Measurements from ENCODE around the gene PAH. TPM values are rescaled to one million over a fixed set of nuclear protein-coding genes. Genes with fewer than 3 reads are reported as not detected.
A peak's percentile ranks its signal among the peaks of the same experiment; 100 is the strongest.

Gene PAH
- total RNA-seq, 1 experiment from 2014 or later, result 5.7 TPM

DNA sequence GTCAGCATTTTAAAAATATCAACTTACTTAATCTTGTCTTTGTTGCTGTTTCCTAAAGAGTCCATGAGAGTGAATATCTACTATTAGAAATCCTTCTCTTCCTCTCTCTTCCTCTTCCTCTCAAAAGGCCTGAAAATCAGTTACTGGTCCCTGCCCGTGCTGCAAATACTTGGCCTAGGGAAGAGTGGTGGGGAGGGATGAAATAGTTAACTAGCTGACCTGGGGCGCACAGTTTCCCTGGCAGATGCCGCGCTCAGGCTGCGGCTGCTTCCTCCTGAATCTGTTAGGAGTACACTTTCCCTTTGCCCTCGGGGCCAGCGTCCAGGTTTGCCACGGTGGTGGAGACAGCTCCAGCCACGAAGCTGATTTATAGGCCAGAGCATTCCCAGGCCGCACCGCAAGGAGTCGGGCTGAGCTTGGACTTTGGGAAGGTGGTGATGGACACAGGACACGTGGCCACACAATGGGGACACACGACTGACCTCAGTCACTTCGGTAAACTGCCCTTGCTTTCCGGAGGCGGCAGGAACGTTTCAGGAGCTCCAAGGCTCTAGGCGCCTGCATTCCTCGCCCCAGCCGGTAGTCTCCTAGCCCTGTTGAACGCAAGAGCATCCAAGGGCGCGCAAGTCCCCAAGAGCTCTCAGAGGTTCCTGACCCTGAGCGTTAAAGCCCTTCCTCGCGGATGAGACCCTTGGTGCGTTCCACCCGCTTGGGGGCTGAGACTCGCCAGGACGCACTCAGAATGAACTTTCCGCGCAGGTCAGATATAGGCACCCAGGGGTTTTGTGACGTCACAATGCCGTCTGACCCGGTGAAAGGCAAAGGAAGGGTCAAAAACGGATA is 33.3 kb upstream of the PAH start (continued):
- TF ChIP-seq, protein P1, sequence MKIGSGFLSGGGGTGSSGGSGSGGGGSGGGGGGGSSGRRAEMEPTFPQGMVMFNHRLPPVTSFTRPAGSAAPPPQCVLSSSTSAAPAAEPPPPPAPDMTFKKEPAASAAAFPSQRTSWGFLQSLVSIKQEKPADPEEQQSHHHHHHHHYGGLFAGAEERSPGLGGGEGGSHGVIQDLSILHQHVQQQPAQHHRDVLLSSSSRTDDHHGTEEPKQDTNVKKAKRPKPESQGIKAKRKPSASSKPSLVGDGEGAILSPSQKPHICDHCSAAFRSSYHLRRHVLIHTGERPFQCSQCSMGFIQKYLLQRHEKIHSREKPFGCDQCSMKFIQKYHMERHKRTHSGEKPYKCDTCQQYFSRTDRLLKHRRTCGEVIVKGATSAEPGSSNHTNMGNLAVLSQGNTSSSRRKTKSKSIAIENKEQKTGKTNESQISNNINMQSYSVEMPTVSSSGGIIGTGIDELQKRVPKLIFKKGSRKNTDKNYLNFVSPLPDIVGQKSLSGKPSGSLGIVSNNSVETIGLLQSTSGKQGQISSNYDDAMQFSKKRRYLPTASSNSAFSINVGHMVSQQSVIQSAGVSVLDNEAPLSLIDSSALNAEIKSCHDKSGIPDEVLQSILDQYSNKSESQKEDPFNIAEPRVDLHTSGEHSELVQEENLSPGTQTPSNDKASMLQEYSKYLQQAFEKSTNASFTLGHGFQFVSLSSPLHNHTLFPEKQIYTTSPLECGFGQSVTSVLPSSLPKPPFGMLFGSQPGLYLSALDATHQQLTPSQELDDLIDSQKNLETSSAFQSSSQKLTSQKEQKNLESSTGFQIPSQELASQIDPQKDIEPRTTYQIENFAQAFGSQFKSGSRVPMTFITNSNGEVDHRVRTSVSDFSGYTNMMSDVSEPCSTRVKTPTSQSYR (CRISPR knock-in tag; IDR thresholded peaks at IDR 0.05), result no peak
- no peak for TF ChIP-seq ZNF671 (CRISPR knock-in tag; IDR thresholded peaks at IDR 0.05)
- no peak for TF ChIP-seq OVOL2 (CRISPR knock-in tag; IDR thresholded peaks at IDR 0.05; ENCODE audit: borderline replicate concordance)
- TF ChIP-seq NFE2L1 (CRISPR knock-in tag; IDR thresholded peaks at IDR 0.05), result no peak
- TF ChIP-seq NR1H2 (CRISPR knock-in tag; IDR thresholded peaks at IDR 0.05), result no peak
- no peak for TF ChIP-seq EMX1 (CRISPR knock-in tag; IDR thresholded peaks at IDR 0.05)
- 0 out of 2 replicates have a peak, but pooled peaks have one; percentile 18 for TF ChIP-seq ZBTB21 (CRISPR knock-in tag; IDR thresholded peaks at IDR 0.05; ENCODE audit: borderline replicate concordance)
- TF ChIP-seq, protein P2, sequence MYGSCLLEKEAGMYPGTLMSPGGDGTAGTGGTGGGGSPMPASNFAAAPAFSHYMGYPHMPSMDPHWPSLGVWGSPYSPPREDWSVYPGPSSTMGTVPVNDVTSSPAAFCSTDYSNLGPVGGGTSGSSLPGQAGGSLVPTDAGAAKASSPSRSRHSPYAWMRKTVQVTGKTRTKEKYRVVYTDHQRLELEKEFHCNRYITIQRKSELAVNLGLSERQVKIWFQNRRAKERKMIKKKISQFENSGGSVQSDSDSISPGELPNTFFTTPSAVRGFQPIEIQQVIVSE (CRISPR knock-in tag; IDR thresholded peaks at IDR 0.05; ENCODE audit: borderline replicate concordance), result no peak
- 0 out of 2 replicates have a peak, but pooled peaks have one; percentile 24 for TF ChIP-seq GABPB1 (CRISPR knock-in tag; IDR thresholded peaks at IDR 0.05)
- TF ChIP-seq, protein P3, sequence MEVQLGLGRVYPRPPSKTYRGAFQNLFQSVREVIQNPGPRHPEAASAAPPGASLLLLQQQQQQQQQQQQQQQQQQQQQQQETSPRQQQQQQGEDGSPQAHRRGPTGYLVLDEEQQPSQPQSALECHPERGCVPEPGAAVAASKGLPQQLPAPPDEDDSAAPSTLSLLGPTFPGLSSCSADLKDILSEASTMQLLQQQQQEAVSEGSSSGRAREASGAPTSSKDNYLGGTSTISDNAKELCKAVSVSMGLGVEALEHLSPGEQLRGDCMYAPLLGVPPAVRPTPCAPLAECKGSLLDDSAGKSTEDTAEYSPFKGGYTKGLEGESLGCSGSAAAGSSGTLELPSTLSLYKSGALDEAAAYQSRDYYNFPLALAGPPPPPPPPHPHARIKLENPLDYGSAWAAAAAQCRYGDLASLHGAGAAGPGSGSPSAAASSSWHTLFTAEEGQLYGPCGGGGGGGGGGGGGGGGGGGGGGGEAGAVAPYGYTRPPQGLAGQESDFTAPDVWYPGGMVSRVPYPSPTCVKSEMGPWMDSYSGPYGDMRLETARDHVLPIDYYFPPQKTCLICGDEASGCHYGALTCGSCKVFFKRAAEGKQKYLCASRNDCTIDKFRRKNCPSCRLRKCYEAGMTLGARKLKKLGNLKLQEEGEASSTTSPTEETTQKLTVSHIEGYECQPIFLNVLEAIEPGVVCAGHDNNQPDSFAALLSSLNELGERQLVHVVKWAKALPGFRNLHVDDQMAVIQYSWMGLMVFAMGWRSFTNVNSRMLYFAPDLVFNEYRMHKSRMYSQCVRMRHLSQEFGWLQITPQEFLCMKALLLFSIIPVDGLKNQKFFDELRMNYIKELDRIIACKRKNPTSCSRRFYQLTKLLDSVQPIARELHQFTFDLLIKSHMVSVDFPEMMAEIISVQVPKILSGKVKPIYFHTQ (CRISPR knock-in tag; IDR thresholded peaks at IDR 0.05), result no peak
- TF ChIP-seq, protein P4, sequence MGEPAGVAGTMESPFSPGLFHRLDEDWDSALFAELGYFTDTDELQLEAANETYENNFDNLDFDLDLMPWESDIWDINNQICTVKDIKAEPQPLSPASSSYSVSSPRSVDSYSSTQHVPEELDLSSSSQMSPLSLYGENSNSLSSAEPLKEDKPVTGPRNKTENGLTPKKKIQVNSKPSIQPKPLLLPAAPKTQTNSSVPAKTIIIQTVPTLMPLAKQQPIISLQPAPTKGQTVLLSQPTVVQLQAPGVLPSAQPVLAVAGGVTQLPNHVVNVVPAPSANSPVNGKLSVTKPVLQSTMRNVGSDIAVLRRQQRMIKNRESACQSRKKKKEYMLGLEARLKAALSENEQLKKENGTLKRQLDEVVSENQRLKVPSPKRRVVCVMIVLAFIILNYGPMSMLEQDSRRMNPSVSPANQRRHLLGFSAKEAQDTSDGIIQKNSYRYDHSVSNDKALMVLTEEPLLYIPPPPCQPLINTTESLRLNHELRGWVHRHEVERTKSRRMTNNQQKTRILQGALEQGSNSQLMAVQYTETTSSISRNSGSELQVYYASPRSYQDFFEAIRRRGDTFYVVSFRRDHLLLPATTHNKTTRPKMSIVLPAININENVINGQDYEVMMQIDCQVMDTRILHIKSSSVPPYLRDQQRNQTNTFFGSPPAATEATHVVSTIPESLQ (CRISPR knock-in tag; IDR thresholded peaks at IDR 0.05), result no peak
- TF ChIP-seq ZNF317 (CRISPR knock-in tag; IDR thresholded peaks at IDR 0.05; ENCODE audit: borderline replicate concordance, low read depth), result no peak
- TF ChIP-seq, protein P5, sequence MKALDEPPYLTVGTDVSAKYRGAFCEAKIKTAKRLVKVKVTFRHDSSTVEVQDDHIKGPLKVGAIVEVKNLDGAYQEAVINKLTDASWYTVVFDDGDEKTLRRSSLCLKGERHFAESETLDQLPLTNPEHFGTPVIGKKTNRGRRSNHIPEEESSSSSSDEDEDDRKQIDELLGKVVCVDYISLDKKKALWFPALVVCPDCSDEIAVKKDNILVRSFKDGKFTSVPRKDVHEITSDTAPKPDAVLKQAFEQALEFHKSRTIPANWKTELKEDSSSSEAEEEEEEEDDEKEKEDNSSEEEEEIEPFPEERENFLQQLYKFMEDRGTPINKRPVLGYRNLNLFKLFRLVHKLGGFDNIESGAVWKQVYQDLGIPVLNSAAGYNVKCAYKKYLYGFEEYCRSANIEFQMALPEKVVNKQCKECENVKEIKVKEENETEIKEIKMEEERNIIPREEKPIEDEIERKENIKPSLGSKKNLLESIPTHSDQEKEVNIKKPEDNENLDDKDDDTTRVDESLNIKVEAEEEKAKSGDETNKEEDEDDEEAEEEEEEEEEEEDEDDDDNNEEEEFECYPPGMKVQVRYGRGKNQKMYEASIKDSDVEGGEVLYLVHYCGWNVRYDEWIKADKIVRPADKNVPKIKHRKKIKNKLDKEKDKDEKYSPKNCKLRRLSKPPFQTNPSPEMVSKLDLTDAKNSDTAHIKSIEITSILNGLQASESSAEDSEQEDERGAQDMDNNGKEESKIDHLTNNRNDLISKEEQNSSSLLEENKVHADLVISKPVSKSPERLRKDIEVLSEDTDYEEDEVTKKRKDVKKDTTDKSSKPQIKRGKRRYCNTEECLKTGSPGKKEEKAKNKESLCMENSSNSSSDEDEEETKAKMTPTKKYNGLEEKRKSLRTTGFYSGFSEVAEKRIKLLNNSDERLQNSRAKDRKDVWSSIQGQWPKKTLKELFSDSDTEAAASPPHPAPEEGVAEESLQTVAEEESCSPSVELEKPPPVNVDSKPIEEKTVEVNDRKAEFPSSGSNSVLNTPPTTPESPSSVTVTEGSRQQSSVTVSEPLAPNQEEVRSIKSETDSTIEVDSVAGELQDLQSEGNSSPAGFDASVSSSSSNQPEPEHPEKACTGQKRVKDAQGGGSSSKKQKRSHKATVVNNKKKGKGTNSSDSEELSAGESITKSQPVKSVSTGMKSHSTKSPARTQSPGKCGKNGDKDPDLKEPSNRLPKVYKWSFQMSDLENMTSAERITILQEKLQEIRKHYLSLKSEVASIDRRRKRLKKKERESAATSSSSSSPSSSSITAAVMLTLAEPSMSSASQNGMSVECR (CRISPR knock-in tag; IDR thresholded peaks at IDR 0.05; ENCODE audit: borderline replicate concordance), result no peak
- no peak for TF ChIP-seq TP53 (CRISPR knock-in tag; IDR thresholded peaks at IDR 0.05)
- TF ChIP-seq JUN (CRISPR knock-in tag; IDR thresholded peaks at IDR 0.05), result no peak
- no peak for TF ChIP-seq ZNF138 (CRISPR knock-in tag; conservative IDR thresholded peaks at IDR 0.05)
- no peak for TF ChIP-seq ELF4 (CRISPR knock-in tag; IDR thresholded peaks at IDR 0.05; ENCODE audit: low read depth)
- TF ChIP-seq, protein P6, sequence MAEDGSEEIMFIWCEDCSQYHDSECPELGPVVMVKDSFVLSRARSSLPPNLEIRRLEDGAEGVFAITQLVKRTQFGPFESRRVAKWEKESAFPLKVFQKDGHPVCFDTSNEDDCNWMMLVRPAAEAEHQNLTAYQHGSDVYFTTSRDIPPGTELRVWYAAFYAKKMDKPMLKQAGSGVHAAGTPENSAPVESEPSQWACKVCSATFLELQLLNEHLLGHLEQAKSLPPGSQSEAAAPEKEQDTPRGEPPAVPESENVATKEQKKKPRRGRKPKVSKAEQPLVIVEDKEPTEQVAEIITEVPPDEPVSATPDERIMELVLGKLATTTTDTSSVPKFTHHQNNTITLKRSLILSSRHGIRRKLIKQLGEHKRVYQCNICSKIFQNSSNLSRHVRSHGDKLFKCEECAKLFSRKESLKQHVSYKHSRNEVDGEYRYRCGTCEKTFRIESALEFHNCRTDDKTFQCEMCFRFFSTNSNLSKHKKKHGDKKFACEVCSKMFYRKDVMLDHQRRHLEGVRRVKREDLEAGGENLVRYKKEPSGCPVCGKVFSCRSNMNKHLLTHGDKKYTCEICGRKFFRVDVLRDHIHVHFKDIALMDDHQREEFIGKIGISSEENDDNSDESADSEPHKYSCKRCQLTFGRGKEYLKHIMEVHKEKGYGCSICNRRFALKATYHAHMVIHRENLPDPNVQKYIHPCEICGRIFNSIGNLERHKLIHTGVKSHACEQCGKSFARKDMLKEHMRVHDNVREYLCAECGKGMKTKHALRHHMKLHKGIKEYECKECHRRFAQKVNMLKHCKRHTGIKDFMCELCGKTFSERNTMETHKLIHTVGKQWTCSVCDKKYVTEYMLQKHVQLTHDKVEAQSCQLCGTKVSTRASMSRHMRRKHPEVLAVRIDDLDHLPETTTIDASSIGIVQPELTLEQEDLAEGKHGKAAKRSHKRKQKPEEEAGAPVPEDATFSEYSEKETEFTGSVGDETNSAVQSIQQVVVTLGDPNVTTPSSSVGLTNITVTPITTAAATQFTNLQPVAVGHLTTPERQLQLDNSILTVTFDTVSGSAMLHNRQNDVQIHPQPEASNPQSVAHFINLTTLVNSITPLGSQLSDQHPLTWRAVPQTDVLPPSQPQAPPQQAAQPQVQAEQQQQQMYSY (CRISPR knock-in tag; IDR thresholded peaks at IDR 0.05), result no peak
- no peak for TF ChIP-seq NFATC4 (CRISPR knock-in tag; IDR thresholded peaks at IDR 0.05)
- TF ChIP-seq CBFB (CRISPR knock-in tag; IDR thresholded peaks at IDR 0.05; ENCODE audit: low read depth), result no peak
- TF ChIP-seq, protein P7, sequence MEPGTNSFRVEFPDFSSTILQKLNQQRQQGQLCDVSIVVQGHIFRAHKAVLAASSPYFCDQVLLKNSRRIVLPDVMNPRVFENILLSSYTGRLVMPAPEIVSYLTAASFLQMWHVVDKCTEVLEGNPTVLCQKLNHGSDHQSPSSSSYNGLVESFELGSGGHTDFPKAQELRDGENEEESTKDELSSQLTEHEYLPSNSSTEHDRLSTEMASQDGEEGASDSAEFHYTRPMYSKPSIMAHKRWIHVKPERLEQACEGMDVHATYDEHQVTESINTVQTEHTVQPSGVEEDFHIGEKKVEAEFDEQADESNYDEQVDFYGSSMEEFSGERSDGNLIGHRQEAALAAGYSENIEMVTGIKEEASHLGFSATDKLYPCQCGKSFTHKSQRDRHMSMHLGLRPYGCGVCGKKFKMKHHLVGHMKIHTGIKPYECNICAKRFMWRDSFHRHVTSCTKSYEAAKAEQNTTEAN (CRISPR knock-in tag; IDR thresholded peaks at IDR 0.05), result no peak
